GM12878 (cell line): ENCODE results near the gene UHRF1. TPM values are rescaled to one million over a fixed set of nuclear protein-coding genes. Genes with fewer than 3 reads are reported as not detected.

Experiments used
- BACH1 ChIP-seq: fragments of 450-650 bp; IDR thresholded peaks from 2 replicates; pipeline ENCODE4 v1.6.1; 2017; ENCODE audit warnings: mild to moderate bottlenecking, borderline replicate concordance
- CHD4 ChIP-seq: fragments of 200-600 bp; sonication (generic); IDR thresholded peaks from 2 replicates; pipeline ENCODE4 v1.6.1; 2016; ENCODE audit warnings: mild to moderate bottlenecking
- EED ChIP-seq: sonication (generic); IDR thresholded peaks from 2 replicates; pipeline ENCODE4 v1.6.1; 2016; ENCODE audit warnings: antibody characterized with exemption, low read depth
- FOS ChIP-seq: IDR thresholded peaks from 3 replicates; pipeline ENCODE4 v1.6.1; 2011; ENCODE audit warnings: borderline replicate concordance; ENCODE audit not compliant: insufficient read length; ENCODE audit errors: extremely low read depth
- IKZF1 ChIP-seq: fragments of 450-650 bp; conservative IDR thresholded peaks from 2 replicates; pipeline ENCODE4 v1.6.1; 2017; ENCODE audit warnings: antibody characterized with exemption, mild to moderate bottlenecking
- LARP7 ChIP-seq: fragments of 450-650 bp; IDR thresholded peaks from 2 replicates; pipeline ENCODE4 v1.6.1; 2017; ENCODE audit warnings: mild to moderate bottlenecking
- NFYB ChIP-seq: IDR thresholded peaks from 2 replicates; pipeline ENCODE4 v1.6.1; 2011; ENCODE audit warnings: low read depth, mild to moderate bottlenecking, low read length, improper control_type of control experiment, moderate library complexity; ENCODE audit not compliant: insufficient read depth
- NKRF ChIP-seq: fragments of 450-650 bp; conservative IDR thresholded peaks from 2 replicates; pipeline ENCODE4 v1.6.1; 2017; ENCODE audit warnings: mild to moderate bottlenecking, moderate library complexity
- PKNOX1 ChIP-seq: fragments of 450-650 bp; IDR thresholded peaks from 2 replicates; pipeline ENCODE4 v1.6.1; 2016; ENCODE audit warnings: mild to moderate bottlenecking
- POLR2AphosphoS5 ChIP-seq: IDR thresholded peaks from 2 replicates; pipeline ENCODE4 v1.6.1; 2011; ENCODE audit warnings: mild to moderate bottlenecking, low read length, inconsistent platforms
- TBL1XR1 ChIP-seq: IDR thresholded peaks from 2 replicates; pipeline ENCODE4 v1.6.1; 2012; ENCODE audit warnings: low read depth, low read length, improper control_type of control experiment
- WRNIP1 ChIP-seq: IDR thresholded peaks from 2 replicates; pipeline ENCODE4 v1.6.1; 2011; ENCODE audit warnings: low read depth, low read length, improper control_type of control experiment, borderline replicate concordance
- ZBTB40 ChIP-seq: fragments of 450-650 bp; IDR thresholded peaks from 2 replicates; pipeline ENCODE4 v1.6.1; 2016; ENCODE audit warnings: mild to moderate bottlenecking, moderate library complexity, borderline replicate concordance
- ZNF687 ChIP-seq: fragments of 450-650 bp; IDR thresholded peaks from 2 replicates; pipeline ENCODE4 v1.6.1; 2017; ENCODE audit warnings: mild to moderate bottlenecking, moderate library complexity
- ZSCAN29 ChIP-seq: fragments of 450-650 bp; IDR thresholded peaks from 2 replicates; pipeline ENCODE4 v1.6.1; 2017; ENCODE audit warnings: mild to moderate bottlenecking, moderate library complexity
- polyA plus RNA-seq, 11 experiments: library from polyadenylated mRNA; depleted of rRNA in 4 of 11; unstranded in 6 of 11; stranded (reverse) in 5 of 11; fragments of >200 nt; fragmentation: Nextera tagmentation in 4 of 11; fragmentation: Illumina TruSeq in 1 of 11; extraction: Ambion mirVana in 4 of 11; extraction: Trizol in 1 of 11; gene quantifications; 1 replicate in 1 of 11; 2 replicates in 10 of 11; pipeline versions ENCODE4 v1.2.1 to v1.2.3, GENCODE V29; 2011 to 2016; ENCODE audit warnings: inconsistent platforms in 2 of 11, missing spikeins in 2 of 11, low read depth in 1 of 11
- total RNA-seq, 4 experiments: library from RNA; depleted of rRNA in 3 of 4; stranded (reverse); fragments of >200 nt in 3 of 4; fragmentation: Illumina TruSeq in 1 of 4; extraction: Trizol in 1 of 4; gene quantifications; 2 replicates each; pipeline versions ENCODE4 v1.2.1 to v1.2.3, GENCODE V29; 2013 to 2021

UHRF1 gene
- total and polyA plus RNA-seq, 10 of the 15 experiments (the other 5 are each of a cell fraction or from before 2014, with no cell fraction given) = 13.0 to 109 (median 37.7) TPM

- TF ChIP-seq ZBTB40 (no peak), FOS (peak; percentile 31), PKNOX1 (no peak), EED (no peak), POLR2AphosphoS5 (no peak), TBL1XR1 (no peak), LARP7 (0 out of 2 replicates have a peak, but pooled peaks have one; percentile 6), BACH1 (peak; percentile 89), NKRF (no peak; the same call in 1 of the 2 replicates), IKZF1 (0 out of 2 replicates have a peak, but pooled peaks have one; percentile 13), NFYB (peak; percentile 88), ZSCAN29 (no peak), WRNIP1 (no peak), ZNF687 (no peak), CHD4 (no peak)
These were observed 744 bp downstream of the UHRF1 start (continued) for GRCh38 chr19:4909897-4910593.
